SJSA1 (cell line): ENCODE measurements around the gene TNFRSF1A. TPM values are rescaled to one million over a fixed set of nuclear protein-coding genes. Genes with fewer than 3 reads are reported as not detected.

ENCODE experiments used
- DNase-seq, 2 experiments: peaks; one replicate each; pipeline ENCODE4 v3.0.0-alpha.2; 2015 to 2020; ENCODE audit warnings: low spot score in 2 of 2, low read depth in 1 of 2
- H3K27ac ChIP-seq: fragments of 250-450 bp; sonication (Bioruptor Pico); 2 replicates; pipeline ENCODE4 v1.5.1; 2020; ENCODE audit warnings: mild to moderate bottlenecking, moderate library complexity
- H3K27me3 ChIP-seq: fragments of 250-450 bp; sonication (Bioruptor Pico); replicated peaks from 2 replicates; pipeline ENCODE4 v1.5.1; 2020; ENCODE audit warnings: mild to moderate bottlenecking, moderate library complexity
- H3K36me3 ChIP-seq: fragments of 250-450 bp; sonication (Bioruptor Pico); 2 replicates; pipeline ENCODE4 v1.5.1; 2020; ENCODE audit warnings: mild to moderate bottlenecking
- H3K4me1 ChIP-seq: fragments of 250-450 bp; sonication (Bioruptor Pico); replicated peaks from 2 replicates; pipeline ENCODE4 v1.6.1; 2021; ENCODE audit warnings: mild to moderate bottlenecking
- H3K4me3 ChIP-seq: fragments of 250-450 bp; sonication (Bioruptor Pico); 2 replicates; pipeline ENCODE4 v1.5.1; 2020; ENCODE audit warnings: mild to moderate bottlenecking
- H3K9me3 ChIP-seq: fragments of 250-450 bp; sonication (Bioruptor Pico); replicated peaks from 2 replicates; pipeline ENCODE4 v1.5.1; 2020; ENCODE audit warnings: mild to moderate bottlenecking
- total RNA-seq: library from RNA; depleted of rRNA; stranded (reverse); fragments of >200 nt; shearing (Covaris generic); gene quantifications from 2 replicates; pipeline ENCODE4 v1.2.3, GENCODE V29; 2014

TNFRSF1A gene
- total RNA-seq, 1 experiment from 2014 or later, result 132 TPM

GRCh38 chr12:6369916-6370575, 28.2 kb upstream of the TNFRSF1A start:
- H3K9me3 ChIP-seq, result no peaks in the 10 kb centered on the region
- H3K4me3 ChIP-seq, result no peak overlapping the region
- DNase-seq, result no peak
- no peaks in the 10 kb centered on the region for H3K36me3 ChIP-seq
- peaks cover 36% of the 10 kb centered on the region for H3K4me1 ChIP-seq
- no peaks in the 10 kb centered on the region for H3K27me3 ChIP-seq
- H3K27ac ChIP-seq, result 0 out of 2 replicates have a peak overlapping the region, but pooled peaks have one; percentile 60

- no peaks in the 10 kb centered on the region for H3K36me3 ChIP-seq
- H3K4me1 ChIP-seq, result peaks cover 36% of the 10 kb centered on the region
- no peak overlapping the region for H3K4me3 ChIP-seq
- H3K27ac ChIP-seq, result no peak overlapping the region
- no peaks in the 10 kb centered on the region for H3K27me3 ChIP-seq
- no peak for DNase-seq
- no peaks in the 10 kb centered on the region for H3K9me3 ChIP-seq
Observed at GRCh38 chr12:6368906-6369525, 27.1 kb upstream of the TNFRSF1A start.

- Histone ChIP-seq H3K4me1 (peaks cover 38% of the 10 kb centered on the region), H3K36me3 (no peaks in the 10 kb centered on the region), H3K9me3 (no peaks in the 10 kb centered on the region), H3K27me3 (no peaks in the 10 kb centered on the region), H3K4me3 (no peak overlapping the region), H3K27ac (no peak overlapping the region)
- no peak for DNase-seq
Observed at GRCh38 chr12:6367969-6368892, 26.4 kb upstream of the TNFRSF1A start.

GRCh38 chr12:6367065-6367968, 25.4 kb upstream of the TNFRSF1A start:
- Histone ChIP-seq H3K9me3 (no peaks in the 10 kb centered on the region), H3K36me3 (no peaks in the 10 kb centered on the region), H3K27ac (no peak overlapping the region), H3K4me3 (no peak overlapping the region), H3K4me1 (peaks cover 28% of the 10 kb centered on the region), H3K27me3 (no peaks in the 10 kb centered on the region)
- DNase-seq, result no peak

GRCh38 chr12:6364044-6364374, 22.1 kb upstream of the TNFRSF1A start:
- no peak for DNase-seq
- no peaks in the 10 kb centered on the region for H3K27me3 ChIP-seq
- peaks cover 9% of the 10 kb centered on the region; the same call in 1 of the 2 replicates for H3K4me1 ChIP-seq
- no peak overlapping the region for H3K4me3 ChIP-seq
- no peak overlapping the region for H3K27ac ChIP-seq
- H3K36me3 ChIP-seq, result no peaks in the 10 kb centered on the region
- no peaks in the 10 kb centered on the region for H3K9me3 ChIP-seq

GRCh38 chr12:6363330-6364043, 21.6 kb upstream of the TNFRSF1A start:
- no peak overlapping the region for H3K27ac ChIP-seq
- no peaks in the 10 kb centered on the region for H3K36me3 ChIP-seq
- peaks cover 9% of the 10 kb centered on the region; the same call in 1 of the 2 replicates for H3K4me1 ChIP-seq
- no peaks in the 10 kb centered on the region for H3K27me3 ChIP-seq
- no peak for DNase-seq
- no peaks in the 10 kb centered on the region for H3K9me3 ChIP-seq
- H3K4me3 ChIP-seq, result peak overlapping the region; percentile 19; the same call in 1 of the 2 replicates

- Histone ChIP-seq H3K27me3 (no peaks in the 10 kb centered on the region), H3K36me3 (no peaks in the 10 kb centered on the region), H3K9me3 (no peaks in the 10 kb centered on the region), H3K4me3 (no peak overlapping the region), H3K27ac (no peak overlapping the region), H3K4me1 (peaks cover 9% of the 10 kb centered on the region; the same call in 1 of the 2 replicates)
- no peak for DNase-seq
Observed at GRCh38 chr12:6363010-6363329, 21.1 kb upstream of the TNFRSF1A start.

GRCh38 chr12:6362403-6362802, 20.5 kb upstream of the TNFRSF1A start:
- H3K4me3 ChIP-seq, result no peak overlapping the region
- H3K36me3 ChIP-seq, result no peaks in the 10 kb centered on the region

GRCh38 chr12:6361834-6362233, 20.0 kb upstream of the TNFRSF1A start:
- H3K36me3 ChIP-seq, result no peaks in the 10 kb centered on the region
- no peak overlapping the region for H3K4me3 ChIP-seq
- H3K9me3 ChIP-seq, result no peaks in the 10 kb centered on the region
- no peak for DNase-seq
- H3K27ac ChIP-seq, result no peak overlapping the region
- peaks cover 9% of the 10 kb centered on the region; the same call in 1 of the 2 replicates for H3K4me1 ChIP-seq
- H3K27me3 ChIP-seq, result no peaks in the 10 kb centered on the region

More at GRCh38 chr12:6362403-6362802, 20.5 kb upstream of the TNFRSF1A start:
- Histone ChIP-seq H3K27ac (no peak overlapping the region), H3K27me3 (no peaks in the 10 kb centered on the region), H3K9me3 (no peaks in the 10 kb centered on the region), H3K4me1 (peaks cover 9% of the 10 kb centered on the region; the same call in 1 of the 2 replicates)
- no peak for DNase-seq

- H3K4me3 ChIP-seq, result no peak overlapping the region
- H3K36me3 ChIP-seq, result no peaks in the 10 kb centered on the region
- peaks cover 9% of the 10 kb centered on the region; the same call in 1 of the 2 replicates for H3K4me1 ChIP-seq
- H3K27me3 ChIP-seq, result no peaks in the 10 kb centered on the region
- DNase-seq, result no peak
- H3K27ac ChIP-seq, result no peak overlapping the region
- H3K9me3 ChIP-seq, result no peaks in the 10 kb centered on the region
Observed at GRCh38 chr12:6360578-6361490, 19.0 kb upstream of the TNFRSF1A start.

- no peak for DNase-seq
- Histone ChIP-seq H3K4me3 (no peak overlapping the region), H3K9me3 (no peaks in the 10 kb centered on the region), H3K27ac (no peak overlapping the region), H3K4me1 (peaks cover 9% of the 10 kb centered on the region; the same call in 1 of the 2 replicates), H3K36me3 (no peaks in the 10 kb centered on the region), H3K27me3 (no peaks in the 10 kb centered on the region)
Observed at GRCh38 chr12:6360080-6360571, 18.2 kb upstream of the TNFRSF1A start.

GRCh38 chr12:6358881-6359280, 17.0 kb upstream of the TNFRSF1A start:
- peaks cover 9% of the 10 kb centered on the region; the same call in 1 of the 2 replicates for H3K4me1 ChIP-seq
- H3K27me3 ChIP-seq, result no peaks in the 10 kb centered on the region
- no peak overlapping the region for H3K27ac ChIP-seq
- H3K36me3 ChIP-seq, result no peaks in the 10 kb centered on the region
- H3K4me3 ChIP-seq, result no peak overlapping the region
- DNase-seq, result no peak
- H3K9me3 ChIP-seq, result no peaks in the 10 kb centered on the region
